AG20443 (cell line): ENCODE data around the gene NBAS.
"Not testable (repeated sequence)": the region's sequence is repeated elsewhere in the genome, so short reads cannot be mapped to it uniquely, and the experiment has no call there.

Experiments used
- DNase-seq: peaks from one replicate; pipeline ENCODE4 v3.0.0; 2012; ENCODE audit warnings: low spot score, mixed read lengths

Gene NBAS

DNA sequence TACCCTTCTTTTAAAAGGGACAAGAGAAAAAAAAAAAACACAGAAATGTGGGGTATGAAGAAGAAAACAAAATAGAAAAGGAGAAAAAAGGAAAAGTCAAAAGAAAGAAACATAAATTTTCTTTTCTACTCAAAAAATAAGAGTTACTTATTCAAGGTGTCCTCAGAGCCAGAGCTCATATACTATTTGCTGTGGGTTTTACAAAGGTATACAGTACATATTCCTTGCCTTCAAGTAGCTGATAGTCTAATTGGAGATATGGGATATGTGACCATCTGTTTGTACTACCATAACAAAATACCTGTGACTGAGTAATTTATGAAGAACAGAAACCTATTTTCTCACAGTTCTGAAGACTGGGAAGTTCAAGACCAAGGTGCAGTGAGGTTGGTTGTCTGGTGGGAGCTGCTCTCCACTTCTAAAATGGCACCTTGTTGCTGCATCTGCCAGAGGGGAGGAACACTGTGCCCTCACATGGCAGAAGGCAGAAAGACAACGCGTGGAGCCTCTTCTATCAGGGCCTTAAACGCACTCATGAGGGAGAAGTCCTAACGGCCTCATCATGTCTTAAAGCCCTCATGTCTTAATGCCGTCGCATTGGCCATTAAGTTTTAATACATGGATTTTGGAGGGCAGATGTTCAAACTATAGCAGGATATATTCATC lies 33.9 kb downstream of the NBAS start:
- DNase-seq: no peak

DNA sequence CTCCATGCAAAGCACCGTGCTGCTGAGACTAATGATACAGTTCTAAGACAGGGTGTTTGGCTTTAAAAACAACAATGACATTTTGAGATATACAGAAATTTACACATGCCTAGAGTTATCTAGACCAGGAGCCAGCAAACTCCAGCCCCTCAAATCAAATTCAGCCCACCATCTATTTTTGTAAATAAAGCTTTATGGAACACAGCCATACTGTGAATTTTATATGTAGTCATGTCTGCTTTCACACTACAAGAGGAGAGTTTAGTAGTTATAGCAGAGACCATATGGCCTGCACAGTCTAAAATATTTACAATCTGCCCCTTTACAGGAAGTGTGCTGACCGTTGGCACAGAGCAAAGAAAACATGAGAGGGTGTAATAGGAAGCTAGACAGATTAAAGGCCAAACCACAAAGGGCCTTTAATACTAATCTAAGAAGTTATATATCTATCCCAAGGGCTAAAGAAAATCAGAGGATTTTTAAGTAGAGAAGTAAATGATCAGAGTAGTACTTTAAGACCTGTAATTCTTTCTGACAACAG lies 39.4 kb downstream of the NBAS start:
- DNase-seq: no peak

DNA sequence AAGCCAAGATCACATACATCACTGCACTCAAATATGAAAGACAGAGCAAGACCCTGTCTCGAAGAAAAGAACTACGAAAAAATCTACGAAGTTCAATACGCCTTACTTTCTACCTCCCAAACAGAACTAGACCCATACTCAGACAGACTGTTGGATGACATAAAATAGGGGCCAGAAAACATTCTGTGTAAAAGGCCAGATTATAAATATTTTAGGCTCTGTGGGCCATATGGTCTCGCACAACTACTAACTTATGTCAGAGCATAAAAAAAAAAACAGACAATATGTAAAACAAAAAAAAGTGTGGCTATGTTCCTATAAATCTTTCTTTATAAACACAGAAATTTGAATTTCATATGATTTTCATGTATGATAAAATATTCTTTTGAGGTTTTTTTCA lies 40.8 kb downstream of the NBAS start:
- no peak for DNase-seq

DNA sequence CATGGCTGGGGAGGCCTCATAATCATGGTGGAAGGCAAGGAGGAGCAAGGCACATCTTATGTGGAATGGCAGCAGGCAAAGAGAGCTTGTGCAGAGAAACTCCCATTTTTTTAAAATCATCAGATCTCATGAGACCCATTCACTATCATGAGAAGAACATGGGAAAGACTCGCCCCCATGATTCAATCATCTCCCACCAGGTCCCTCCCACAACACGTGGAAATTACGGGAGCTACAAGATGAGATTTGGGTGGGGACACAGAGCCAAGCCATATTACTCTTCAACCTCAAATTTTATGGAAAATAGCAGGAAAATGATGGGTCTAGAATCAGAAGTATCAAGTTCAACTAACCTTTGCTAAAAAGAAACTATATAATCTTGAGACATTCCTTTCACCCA lies 42.4 kb downstream of the NBAS start:
- DNase-seq: not testable (repeated sequence)

- no peak for DNase-seq
Observed at GRCh38 chr2:15517793-15518192, 43.3 kb downstream of the NBAS start.

GRCh38 chr2:15511686-15512085 lies 49.4 kb downstream of the NBAS start:
- DNase-seq: no peak

DNA sequence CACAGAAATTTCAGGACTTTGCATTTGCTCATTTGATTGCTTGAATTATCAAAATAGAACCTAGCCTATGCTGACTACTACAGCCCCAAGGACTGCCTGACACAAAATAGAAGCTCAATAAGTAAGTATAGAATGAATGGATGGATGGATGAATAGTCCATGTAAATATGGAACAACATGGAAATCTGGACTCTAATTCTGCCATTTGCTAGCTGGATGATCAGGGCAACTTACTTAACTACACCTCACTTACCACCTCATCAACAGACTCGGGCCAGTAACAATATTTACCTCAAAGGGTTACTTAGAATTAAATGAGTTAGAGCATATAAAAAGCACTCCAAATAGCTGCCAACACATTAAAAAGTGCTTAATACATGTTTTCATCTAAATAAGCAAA lies 50.6 kb downstream of the NBAS start:
- no peak for DNase-seq

DNA sequence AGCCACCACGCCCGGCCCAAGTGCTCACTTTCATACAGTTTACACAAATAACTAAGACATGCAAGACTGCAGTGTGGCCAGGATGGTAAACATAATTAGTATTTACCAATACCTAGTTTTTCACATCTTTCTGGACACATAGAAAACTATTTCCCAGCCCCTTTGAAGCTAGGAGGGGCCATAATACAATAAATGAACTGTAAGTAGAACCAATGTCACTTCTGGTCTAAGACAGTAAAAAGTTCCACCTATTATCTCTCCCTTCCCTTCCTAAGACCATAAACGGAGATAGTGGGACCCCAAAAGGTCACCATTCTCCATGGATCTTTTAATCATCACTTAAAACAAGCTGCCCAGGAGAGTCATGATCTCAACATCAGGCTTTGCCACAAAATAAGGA lies 51.0 kb downstream of the NBAS start:
- DNase-seq: no peak

DNA sequence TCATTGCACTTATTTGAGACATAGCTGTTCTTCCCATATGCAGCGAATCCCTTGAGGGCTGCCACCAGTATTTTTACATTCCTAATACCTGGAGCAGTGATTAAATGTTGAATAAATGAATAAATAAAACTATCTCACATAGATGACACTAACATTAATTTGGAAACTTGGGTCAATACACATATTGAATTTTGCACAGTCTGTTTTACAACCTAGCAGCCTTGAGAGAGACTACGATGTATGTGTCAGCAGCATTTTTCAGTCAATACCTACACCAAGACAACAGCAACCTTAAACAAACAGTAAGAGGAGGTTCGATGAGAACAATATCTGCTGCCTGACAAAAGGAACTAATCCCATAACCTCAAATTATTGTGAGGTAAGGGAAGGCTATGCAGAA lies 53.4 kb downstream of the NBAS start:
- DNase-seq: no peak

- no peak for DNase-seq
Observed at GRCh38 chr2:15507061-15507460, 54.1 kb downstream of the NBAS start.

DNA sequence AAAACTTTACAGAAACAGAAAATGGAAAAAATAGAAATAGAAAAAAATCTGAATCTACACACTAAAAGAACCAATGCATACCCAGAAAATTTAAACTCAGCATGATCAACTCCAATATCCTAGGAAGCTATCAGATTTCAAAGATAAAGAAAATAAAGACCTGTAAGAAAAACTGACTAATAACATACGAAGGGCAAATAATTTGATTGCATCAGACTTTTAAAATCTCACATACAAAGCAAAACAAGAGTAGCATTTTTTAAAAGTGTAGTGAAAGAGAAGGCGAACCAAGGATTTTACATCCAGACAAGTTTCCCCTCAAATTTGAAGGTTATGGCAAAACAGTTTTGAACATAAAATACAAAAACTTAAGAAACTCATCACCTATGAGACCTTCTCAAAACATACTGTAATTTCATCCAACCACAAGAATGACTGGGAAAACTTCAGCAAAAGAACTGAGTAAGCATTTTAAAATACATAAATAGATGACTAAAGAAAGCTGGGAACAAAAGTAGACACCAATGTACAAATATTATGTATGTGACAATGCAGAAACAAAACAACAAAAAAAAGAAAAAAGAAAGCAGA lies 54.8 kb downstream of the NBAS start:
- no peak for DNase-seq

GRCh38 chr2:15504882-15505663 lies 56.1 kb downstream of the NBAS start:
- DNase-seq: no peak

DNA sequence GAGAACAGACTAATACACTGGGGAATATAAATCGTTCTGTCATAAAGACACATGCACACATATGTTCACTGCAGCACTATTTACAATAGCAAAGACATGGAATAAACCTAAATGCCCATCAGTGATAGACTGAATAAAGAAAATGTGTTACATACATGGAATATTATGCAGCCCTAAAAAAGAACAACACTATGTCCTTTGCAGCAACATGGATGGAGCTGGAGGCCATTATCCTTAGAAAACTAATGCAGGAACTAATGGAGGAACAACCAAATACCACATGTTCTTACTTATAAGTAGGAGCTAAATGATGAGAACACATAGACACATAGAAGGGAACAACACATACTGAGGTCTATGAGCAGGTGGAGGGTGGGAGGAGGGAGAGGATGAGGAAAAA lies 61.9 kb downstream of the NBAS start:
- DNase-seq: not testable (repeated sequence)

DNA sequence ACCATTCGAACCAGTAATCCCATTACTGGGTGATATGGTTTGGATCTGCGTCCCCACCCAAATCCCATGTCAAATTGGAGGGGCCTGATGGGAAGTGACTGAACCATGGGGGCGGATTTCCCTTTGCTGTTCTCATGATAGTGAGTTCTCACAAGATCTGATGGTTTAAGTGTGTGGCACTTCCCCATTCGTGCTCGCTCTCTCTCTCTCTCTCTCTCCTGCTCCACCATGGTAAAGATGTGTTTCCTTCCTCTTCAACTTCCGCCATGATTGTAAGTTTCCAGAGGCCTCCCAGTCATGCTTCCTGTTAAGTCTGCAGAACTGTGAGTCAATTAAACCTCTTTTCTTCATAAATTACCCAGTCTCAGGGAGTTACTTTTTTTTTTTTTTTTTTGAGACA lies 62.6 kb downstream of the NBAS start:
- DNase-seq: no peak

GRCh38 chr2:15494877-15495276 lies 66.3 kb downstream of the NBAS start:
- DNase-seq: peak; percentile 7

DNA sequence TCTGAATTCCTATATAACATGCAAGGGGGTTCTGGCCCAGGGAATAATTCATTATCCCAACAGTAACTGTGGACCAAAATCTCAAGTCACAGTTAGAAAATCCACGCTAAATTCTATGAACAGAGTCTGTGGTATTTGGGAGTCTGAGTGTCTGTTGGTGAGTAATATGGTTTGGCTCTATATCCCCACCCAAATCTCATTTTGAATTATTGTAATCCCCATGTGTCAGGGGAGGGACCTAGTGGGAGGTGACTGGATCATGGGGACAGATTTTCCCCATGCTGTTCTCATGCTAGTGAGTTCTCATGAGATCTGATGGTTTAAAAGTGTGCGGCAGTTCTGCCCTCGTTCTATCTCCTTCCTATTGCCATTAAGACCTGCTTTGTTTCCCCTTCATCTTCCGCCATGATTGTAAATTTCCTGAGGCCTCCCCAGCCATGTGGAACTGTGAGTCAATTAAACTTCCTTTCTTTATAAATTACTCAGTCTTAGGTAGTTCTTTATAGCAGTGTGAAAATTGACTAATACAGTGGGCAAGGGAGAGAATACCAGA lies 68.3 kb downstream of the NBAS start:
- DNase-seq: peak; percentile 14

- no peak for DNase-seq
Observed at GRCh38 chr2:15486770-15487169, 74.4 kb downstream of the NBAS start.

DNA sequence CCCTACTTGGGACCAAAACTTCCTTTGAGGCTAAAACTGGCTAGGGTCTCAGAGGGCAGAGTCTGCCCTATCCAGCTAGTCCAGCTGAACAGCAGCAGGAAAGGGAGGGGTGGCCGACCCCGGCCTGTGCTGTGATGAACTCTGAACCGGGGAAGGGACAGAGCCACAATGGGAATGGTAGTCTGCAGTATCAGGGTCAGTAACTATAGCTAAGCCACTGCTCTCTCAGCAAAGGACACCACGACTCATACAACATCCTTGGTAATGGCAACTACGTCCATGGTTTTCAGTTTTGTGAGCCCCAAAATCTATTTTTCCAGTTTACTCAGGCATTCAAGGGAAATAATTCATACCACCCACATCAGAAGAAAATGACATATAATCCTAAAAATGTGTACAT lies 75.2 kb downstream of the NBAS start:
- DNase-seq: no peak

- no peak for DNase-seq
Observed at GRCh38 chr2:15481000-15481399, 80.1 kb downstream of the NBAS start.

GRCh38 chr2:15480552-15480951 lies 80.6 kb downstream of the NBAS start:
- DNase-seq: no peak

GRCh38 chr2:15472876-15473275 lies 88.3 kb downstream of the NBAS start:
- DNase-seq: no peak

DNA sequence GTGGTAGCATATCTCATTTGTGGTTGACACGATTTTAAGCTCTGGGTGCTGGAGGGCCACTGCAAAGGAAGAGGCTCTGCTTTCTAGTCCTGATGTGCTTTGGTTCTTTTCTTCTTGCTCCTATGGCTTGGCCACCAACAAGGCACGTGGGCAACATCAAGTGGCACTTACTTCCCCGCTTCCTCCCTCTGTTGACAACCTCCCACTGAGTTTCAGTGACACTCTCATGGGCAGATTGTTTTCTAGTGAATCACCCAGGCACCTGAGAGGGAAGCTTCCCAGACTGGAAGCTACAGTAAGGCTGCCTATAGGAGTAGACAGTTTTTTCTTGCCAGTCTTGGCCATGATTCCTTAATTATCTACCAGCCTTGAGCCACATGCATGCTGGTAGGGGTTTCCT lies 89.0 kb downstream of the NBAS start:
- no peak for DNase-seq

DNA sequence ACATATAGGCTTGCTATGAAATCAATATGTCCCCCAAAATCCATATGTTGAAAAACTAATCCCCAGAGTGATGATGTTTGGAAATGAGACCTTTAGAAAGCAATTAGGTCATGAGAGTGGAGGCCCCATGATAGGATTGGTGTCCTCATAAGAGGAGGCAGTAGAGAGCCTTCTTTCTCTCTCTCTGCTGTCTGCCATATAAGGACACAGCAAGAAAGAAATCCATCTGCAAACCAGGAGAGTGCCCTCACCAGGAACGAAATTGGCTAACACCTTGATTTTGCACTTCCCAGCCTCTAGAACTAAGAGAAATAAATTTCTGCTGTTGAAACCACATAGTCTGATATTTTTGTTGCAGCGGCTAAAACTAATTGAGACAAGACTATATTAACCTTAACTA lies 89.5 kb downstream of the NBAS start:
- no peak for DNase-seq
